Measurements from ENCODE around the gene IQCM.

DNA sequence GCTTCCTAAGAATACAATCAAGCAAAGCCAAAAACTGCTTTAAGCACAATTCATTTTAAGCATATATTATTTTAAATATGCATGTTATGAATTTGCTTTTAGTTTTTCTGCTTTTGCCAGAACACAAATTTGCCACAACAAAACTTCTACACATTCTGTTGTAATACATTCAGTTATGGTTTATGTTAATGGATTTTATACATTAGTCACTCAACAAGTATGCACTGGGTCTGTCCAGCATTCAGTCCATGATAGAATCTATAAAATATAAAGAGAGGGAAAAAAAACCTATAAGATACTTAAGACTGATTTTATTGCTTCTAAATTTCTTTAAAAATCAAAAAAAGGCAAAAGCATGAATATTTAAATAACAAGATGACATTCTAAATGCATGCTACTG is 22.2 kb downstream of the IQCM start:
- TF ChIP-seq, protein P1, sequence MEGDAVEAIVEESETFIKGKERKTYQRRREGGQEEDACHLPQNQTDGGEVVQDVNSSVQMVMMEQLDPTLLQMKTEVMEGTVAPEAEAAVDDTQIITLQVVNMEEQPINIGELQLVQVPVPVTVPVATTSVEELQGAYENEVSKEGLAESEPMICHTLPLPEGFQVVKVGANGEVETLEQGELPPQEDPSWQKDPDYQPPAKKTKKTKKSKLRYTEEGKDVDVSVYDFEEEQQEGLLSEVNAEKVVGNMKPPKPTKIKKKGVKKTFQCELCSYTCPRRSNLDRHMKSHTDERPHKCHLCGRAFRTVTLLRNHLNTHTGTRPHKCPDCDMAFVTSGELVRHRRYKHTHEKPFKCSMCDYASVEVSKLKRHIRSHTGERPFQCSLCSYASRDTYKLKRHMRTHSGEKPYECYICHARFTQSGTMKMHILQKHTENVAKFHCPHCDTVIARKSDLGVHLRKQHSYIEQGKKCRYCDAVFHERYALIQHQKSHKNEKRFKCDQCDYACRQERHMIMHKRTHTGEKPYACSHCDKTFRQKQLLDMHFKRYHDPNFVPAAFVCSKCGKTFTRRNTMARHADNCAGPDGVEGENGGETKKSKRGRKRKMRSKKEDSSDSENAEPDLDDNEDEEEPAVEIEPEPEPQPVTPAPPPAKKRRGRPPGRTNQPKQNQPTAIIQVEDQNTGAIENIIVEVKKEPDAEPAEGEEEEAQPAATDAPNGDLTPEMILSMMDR (IDR thresholded peaks at IDR 0.05): no peak
- no peak for TF ChIP-seq POLR2AphosphoS5 (IDR thresholded peaks at IDR 0.05)
- no peak for TF ChIP-seq POLR2A (IDR thresholded peaks at IDR 0.05)

Data from breast epithelium (tissue), 3 donors.